Measurements from ENCODE around the gene EPB42. TPM values are rescaled to one million over a fixed set of nuclear protein-coding genes. Genes with fewer than 3 reads are reported as not detected.
A peak's percentile ranks its signal among the peaks of the same experiment; 100 is the strongest.

Gene EPB42
- total RNA-seq, 2 experiments from 2014 or later: not detected

DNA sequence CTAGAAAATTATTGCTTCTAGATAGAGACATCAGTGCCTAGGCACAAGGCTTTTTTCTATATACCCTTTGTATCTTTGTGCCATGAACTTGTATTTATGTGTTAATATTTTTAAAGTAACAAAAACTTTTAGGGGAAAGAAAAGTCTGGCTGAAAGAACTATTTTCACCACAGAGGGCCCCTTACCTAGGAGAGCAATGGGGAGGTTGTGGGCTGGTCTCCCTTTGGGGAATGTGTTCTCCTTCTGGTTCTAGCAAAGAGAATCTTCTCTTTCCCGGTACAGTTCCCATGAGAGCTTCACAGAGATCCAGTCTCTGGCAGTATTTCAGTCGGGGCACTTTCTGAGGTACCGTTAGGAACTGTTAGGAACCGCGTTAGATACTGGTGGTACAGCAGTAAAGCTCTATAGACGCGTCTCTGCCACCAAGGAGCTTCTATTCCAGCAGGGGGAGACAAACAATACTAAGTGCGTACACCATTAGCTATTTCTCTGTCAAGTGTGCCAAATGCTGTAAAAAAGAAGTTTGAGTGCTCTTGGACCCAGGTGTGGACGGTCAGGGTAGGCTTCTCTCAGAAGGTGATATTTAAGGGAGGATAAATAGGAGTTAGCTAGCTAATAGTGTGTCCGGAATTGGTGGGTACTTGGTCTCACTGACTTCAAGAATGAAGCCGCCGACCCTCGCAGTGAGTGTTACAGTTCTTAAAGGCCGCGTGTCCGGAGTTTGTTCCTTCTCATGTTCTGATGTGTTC is 4.6 kb upstream of the EPB42 start:
- Histone ChIP-seq H3K36me3 (ENCODE audit: insufficient read depth, low read length) (no peaks in the 10 kb centered on the region), H3K4me1 (ENCODE audit: insufficient read depth, low read length) (peaks cover 3% of the 10 kb centered on the region), H3K27ac (ENCODE audit: low read depth in 1 of 2, low read length in 2 of 2) (no peak overlapping the region), H3K4me3 (ENCODE audit: low read length) (no peak overlapping the region), H3K27me3 (ENCODE audit: control insufficient read depth in 1 of 2, insufficient read depth in 2 of 2, low read length in 2 of 2) (no peaks in the 10 kb centered on the region), H3K9me3 (ENCODE audit: control insufficient read depth in 1 of 2, insufficient read depth in 1 of 2, low read length in 2 of 2) (no peaks in the 10 kb centered on the region)
- Mint-ChIP-seq H3K27ac (no peak overlapping the region), H3K36me3 (ENCODE audit: low read depth) (no peaks in the 10 kb centered on the region), H3K4me1 (ENCODE audit: low read depth) (peaks cover 6% of the 10 kb centered on the region), H3K27me3 (peaks cover 13% of the 10 kb centered on the region), H3K4me3 (no peak overlapping the region), H3K9me3 (no peaks in the 10 kb centered on the region)
- intact Hi-C loops (cut with DNase I, micrococcal nuclease): loop anchor here (1.0 kb wide), 1 partner anchor 60 kb away; no protein-coding TSS in a partner anchor
- ATAC-seq (ENCODE audit: poor library complexity): peak; percentile 79
- TF ChIP-seq CTCF (IDR thresholded peaks at IDR 0.05): peak; percentile 77
- CTCF ChIA-PET: interaction anchor here (0.7 to 2.7 kb wide), 8 partner anchors 9 to 62 kb away, joined by 3 to 28 read pairs (median 4); partner anchors contain the start of gene CCNDBP1
- DNase-seq: peak in 12 of 14 experiments; percentile 5 to 76 (median 24)
- POLR2A ChIA-PET: interaction anchor here (0.6 to 1.3 kb wide), 2 partner anchors 60 to 202 kb away, joined by 3 read pairs; no protein-coding TSS in a partner anchor

DNA sequence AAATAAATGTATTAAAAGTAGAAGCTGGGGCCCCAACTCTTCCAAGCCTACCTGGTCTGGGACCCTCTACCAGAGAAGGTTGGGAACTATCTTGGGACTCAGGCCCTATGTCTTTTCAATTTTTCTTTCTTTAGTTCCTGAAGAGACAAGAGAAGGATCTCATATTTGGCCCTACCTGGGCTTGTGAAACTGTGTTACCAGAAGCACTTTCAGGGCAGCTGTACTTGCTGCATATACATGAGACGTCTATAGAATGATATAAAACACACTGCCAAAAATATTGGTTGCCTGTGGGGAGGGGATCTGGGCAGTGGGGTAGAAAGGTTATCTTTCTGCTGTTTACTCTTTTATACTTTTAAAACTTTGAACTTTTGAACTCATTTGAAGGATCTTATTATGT is 604 bp upstream of the EPB42 start:
- ATAC-seq (ENCODE audit: poor library complexity) (no peak), DNase-seq (no peak)
- ChIA-PET POLR2A (no interaction called here), CTCF (no interaction called here)
- no peaks in the 10 kb centered on the region for H3K36me3 ChIP-seq (ENCODE audit: insufficient read depth, low read length)
- H3K9me3 ChIP-seq (ENCODE audit: control insufficient read depth in 1 of 2, insufficient read depth in 1 of 2, low read length in 2 of 2): no peaks in the 10 kb centered on the region
- no peak overlapping the region for H3K27ac Mint-ChIP-seq
- intact Hi-C loops (cut with DNase I, micrococcal nuclease): no loop called here
- peaks cover 0 to 2% of the 10 kb centered on the region in 2 experiments for H3K27me3 ChIP-seq (ENCODE audit: control insufficient read depth in 1 of 2, insufficient read depth in 2 of 2, low read length in 2 of 2)
- H3K27me3 Mint-ChIP-seq: peaks cover 17% of the 10 kb centered on the region
- H3K27ac ChIP-seq (ENCODE audit: low read depth in 1 of 2, low read length in 2 of 2): no peak overlapping the region
- H3K4me1 ChIP-seq (ENCODE audit: insufficient read depth, low read length): peaks cover 3% of the 10 kb centered on the region
- no peaks in the 10 kb centered on the region for H3K9me3 Mint-ChIP-seq
- no peak overlapping the region for H3K4me3 Mint-ChIP-seq
- no peak for TF ChIP-seq CTCF (IDR thresholded peaks at IDR 0.05)
- no peak overlapping the region for H3K4me3 ChIP-seq (ENCODE audit: low read length)
- H3K36me3 Mint-ChIP-seq (ENCODE audit: low read depth): no peaks in the 10 kb centered on the region
- H3K4me1 Mint-ChIP-seq (ENCODE audit: low read depth): peaks cover 6% of the 10 kb centered on the region

GRCh38 chr15:43219929-43220928 is 589 bp downstream of the EPB42 start:
- Mint-ChIP-seq H3K4me3 (no peak overlapping the region), H3K9me3 (no peaks in the 10 kb centered on the region), H3K27ac (no peak overlapping the region), H3K4me1 (ENCODE audit: low read depth) (peaks cover under 1% of the 10 kb centered on the region), H3K36me3 (ENCODE audit: low read depth) (no peaks in the 10 kb centered on the region), H3K27me3 (peaks cover 11% of the 10 kb centered on the region)
- no peak overlapping the region for H3K27ac ChIP-seq (ENCODE audit: low read depth in 1 of 2, low read length in 2 of 2)
- no peaks in the 10 kb centered on the region for H3K4me1 ChIP-seq (ENCODE audit: insufficient read depth, low read length)
- TF ChIP-seq CTCF (IDR thresholded peaks at IDR 0.05): no peak
- no peak overlapping the region for H3K4me3 ChIP-seq (ENCODE audit: low read length)
- peaks cover 0 to 2% of the 10 kb centered on the region in 2 experiments for H3K27me3 ChIP-seq (ENCODE audit: control insufficient read depth in 1 of 2, insufficient read depth in 2 of 2, low read length in 2 of 2)
- H3K9me3 ChIP-seq (ENCODE audit: control insufficient read depth in 1 of 2, insufficient read depth in 1 of 2, low read length in 2 of 2): no peaks in the 10 kb centered on the region
- ATAC-seq (ENCODE audit: poor library complexity) (no peak), DNase-seq (no peak)
- H3K36me3 ChIP-seq (ENCODE audit: insufficient read depth, low read length): no peaks in the 10 kb centered on the region
- intact Hi-C loops (cut with DNase I, micrococcal nuclease): no loop called here
- POLR2A ChIA-PET: no interaction called here
- CTCF ChIA-PET: no interaction called here

All from CD4-positive, alpha-beta T cell (primary cell).